ENCODE data around the gene ZNF592.
"Not testable (repeated sequence)": the region's sequence is repeated elsewhere in the genome, so short reads cannot be mapped to it uniquely, and the experiment has no call there.

The ZNF592 gene

GRCh38 chr15:84832448-84833040 lies 84.2 kb downstream of the ZNF592 start:
- DNase-seq, result no peak

GRCh38 chr15:84833447-84834228 lies 85.2 kb downstream of the ZNF592 start:
- no peak for DNase-seq

- no peak for DNase-seq
Measured at GRCh38 chr15:84834229-84834955, 86.0 kb downstream of the ZNF592 start.

- no peak for DNase-seq
Measured at GRCh38 chr15:84834969-84835368, 86.6 kb downstream of the ZNF592 start.

- no peak for DNase-seq
Measured at GRCh38 chr15:84835661-84836337, 87.4 kb downstream of the ZNF592 start.

GRCh38 chr15:84836844-84837243 lies 88.5 kb downstream of the ZNF592 start:
- no peak for DNase-seq

GRCh38 chr15:84839714-84840113 lies 91.3 kb downstream of the ZNF592 start:
- no peak for DNase-seq

GRCh38 chr15:84840255-84840654 lies 91.9 kb downstream of the ZNF592 start:
- no peak for DNase-seq

- DNase-seq, result no peak
Measured at GRCh38 chr15:84840741-84841429, 92.5 kb downstream of the ZNF592 start.

GRCh38 chr15:84842781-84843180 lies 94.4 kb downstream of the ZNF592 start:
- no peak for DNase-seq

GRCh38 chr15:84844964-84845363 lies 96.6 kb downstream of the ZNF592 start:
- no peak for DNase-seq

- not testable (repeated sequence) for DNase-seq
Measured at GRCh38 chr15:84845631-84846030, 97.2 kb downstream of the ZNF592 start.

- no peak for DNase-seq
Measured at GRCh38 chr15:84846269-84846668, 97.9 kb downstream of the ZNF592 start.

- DNase-seq, result no peak
Measured at GRCh38 chr15:84847382-84847781, 99.0 kb downstream of the ZNF592 start.

- no peak for DNase-seq
Measured at GRCh38 chr15:84852212-84852611, 103.8 kb downstream of the ZNF592 start.

GRCh38 chr15:84855136-84855535 lies 106.7 kb downstream of the ZNF592 start:
- DNase-seq, result no peak

GRCh38 chr15:84855765-84856164 lies 107.4 kb downstream of the ZNF592 start:
- DNase-seq, result no peak
